HG03108 (cell line): Measurements from ENCODE around the gene LAD1.

ENCODE experiments used
- ATAC-seq: cut with Tn5 transposase; IDR thresholded peaks from one replicate; pipeline ENCODE4 v1.9.1; 2021; ENCODE audit warnings: moderate library complexity; ENCODE audit not compliant: unreplicated experiment

The LAD1 gene

GRCh38 chr1:201419256-201419655, 20.1 kb upstream of the LAD1 start:
- no peak for ATAC-seq

DNA sequence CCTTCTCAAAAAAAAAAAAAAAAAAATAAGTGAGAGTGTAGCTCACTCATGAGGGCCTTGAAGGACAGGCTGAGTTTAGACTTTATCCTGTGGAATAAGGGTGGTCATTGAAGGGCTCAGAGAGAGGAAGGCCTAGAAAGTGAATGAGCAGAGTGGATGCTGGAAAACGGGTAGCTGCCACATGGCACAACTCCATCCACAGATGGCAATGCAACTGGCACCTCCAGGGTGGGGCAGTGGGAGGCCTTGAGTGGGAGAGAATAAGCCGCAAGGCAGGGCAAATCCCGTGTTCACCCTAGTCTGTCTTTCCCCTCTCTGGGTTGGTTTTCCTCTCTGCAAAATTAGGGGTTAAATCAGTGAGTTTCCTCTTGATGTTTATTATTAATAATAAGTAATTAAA, 19.3 kb upstream of the LAD1 start:
- no peak for ATAC-seq

DNA sequence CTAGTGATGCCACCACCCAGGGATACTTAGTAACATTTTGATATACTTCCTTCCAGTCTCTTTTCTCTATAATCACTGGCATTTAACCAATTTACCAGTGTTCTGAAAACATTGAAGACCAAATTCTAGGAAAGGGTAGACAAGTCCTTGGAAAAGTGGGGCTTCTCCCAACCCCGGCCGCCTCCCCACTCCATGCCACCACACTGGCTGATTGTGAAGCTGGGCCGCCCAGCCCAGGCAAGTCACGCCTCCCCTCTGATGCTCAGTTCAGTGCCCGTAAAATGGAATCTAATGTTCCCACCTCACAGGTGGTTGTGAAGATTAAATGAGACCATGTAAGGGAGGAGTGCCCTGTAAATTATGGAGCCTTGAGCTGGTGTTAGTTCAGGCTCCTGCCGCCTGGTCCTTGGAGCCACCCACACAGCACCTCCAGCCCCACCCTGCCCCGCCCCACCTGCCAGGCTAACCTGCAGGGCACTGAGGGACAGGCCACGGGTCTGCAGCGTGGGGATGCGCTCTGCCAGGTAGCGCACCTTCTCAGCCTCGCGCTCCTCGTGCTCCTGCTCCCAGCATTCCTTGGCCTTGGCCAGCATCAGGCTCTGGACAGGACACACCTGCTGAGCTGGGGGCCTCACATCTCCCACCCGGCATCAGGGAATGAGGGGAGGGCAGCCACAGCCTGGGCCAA, 15.1 kb upstream of the LAD1 start:
- ATAC-seq = no peak

- ATAC-seq = no peak
Measured at GRCh38 chr1:201411292-201411691, 12.2 kb upstream of the LAD1 start.

DNA sequence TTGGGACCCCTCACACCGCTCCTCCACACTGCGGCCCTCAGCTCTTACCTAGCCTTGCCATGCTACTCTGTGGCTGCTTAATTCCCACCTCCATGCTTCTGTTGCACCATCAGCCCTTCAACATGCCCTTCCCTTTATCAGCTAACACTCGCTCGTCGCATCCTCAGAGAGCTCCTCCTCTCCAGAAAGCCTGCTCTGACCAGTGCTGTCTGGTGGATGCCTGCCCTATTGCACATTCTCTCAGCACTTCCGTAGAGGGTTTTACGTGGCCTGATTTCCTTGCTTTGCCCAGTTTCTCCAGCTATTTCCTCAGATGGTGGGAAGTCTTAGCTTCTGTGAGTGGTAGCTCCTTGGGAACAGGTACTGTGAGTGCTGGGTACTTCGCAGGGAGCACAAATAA, 10.3 kb upstream of the LAD1 start:
- no peak for ATAC-seq

DNA sequence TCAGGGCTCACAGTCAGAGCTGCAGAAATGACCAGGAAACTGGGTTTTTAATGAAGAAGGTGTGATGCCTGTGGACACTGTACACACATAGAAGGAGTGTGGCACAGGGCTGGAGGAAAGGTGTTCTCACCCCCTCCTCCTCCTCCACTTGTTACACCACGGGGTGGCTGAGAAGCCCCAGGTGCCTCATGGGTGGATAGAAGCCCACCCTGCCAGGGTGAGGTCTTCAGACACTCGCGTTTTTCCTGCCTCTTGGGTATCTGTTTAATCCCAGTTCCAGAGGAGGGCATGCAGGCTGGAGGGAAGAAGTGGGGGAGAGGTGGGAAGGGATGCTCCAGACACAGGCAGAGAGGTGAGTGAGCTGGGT, 9.7 kb upstream of the LAD1 start:
- ATAC-seq = no peak

GRCh38 chr1:201408176-201408833, 9.2 kb upstream of the LAD1 start:
- ATAC-seq = no peak

GRCh38 chr1:201406831-201407406, 7.8 kb upstream of the LAD1 start:
- no peak for ATAC-seq

DNA sequence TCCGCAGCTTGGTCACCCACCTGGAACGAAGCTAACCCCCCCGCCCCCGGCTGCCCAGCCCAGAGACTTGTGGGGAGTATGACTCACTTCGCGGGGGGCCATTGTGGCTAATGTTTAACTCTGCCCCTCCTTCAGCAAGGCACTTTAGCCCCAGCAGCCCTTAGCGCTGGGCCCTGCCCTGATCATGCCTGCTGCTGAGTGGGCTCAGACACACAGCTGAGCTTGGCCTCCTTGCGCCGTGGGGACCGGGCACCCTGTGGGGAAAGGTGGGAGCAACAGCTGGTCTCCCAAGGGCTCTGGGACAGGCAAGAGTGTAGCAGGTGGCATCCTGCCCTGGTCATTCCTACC, 6.3 kb upstream of the LAD1 start:
- ATAC-seq = no peak

- no peak for ATAC-seq
Measured at GRCh38 chr1:201404722-201405483, 5.8 kb upstream of the LAD1 start.

- no peak for ATAC-seq
Measured at GRCh38 chr1:201404055-201404454, 4.9 kb upstream of the LAD1 start.

DNA sequence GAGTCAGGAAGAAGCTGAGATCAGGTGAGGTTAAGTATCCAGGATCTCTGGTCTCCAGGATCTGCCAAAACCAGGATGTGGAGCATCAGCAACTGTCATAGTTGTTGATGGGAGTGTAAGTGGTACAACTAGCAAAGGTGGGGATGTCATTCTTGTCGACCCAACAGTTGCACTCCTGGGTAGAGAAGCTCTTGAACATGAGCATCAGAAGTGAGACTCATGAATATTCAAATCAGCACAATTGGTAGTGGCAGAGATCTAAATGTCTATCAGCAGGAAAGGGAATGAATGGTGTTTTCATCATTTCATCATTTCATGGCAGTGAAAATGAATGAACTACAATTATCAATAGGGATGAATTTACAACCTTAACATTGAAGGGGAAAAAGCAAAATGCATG, 4.2 kb upstream of the LAD1 start:
- ATAC-seq = no peak

DNA sequence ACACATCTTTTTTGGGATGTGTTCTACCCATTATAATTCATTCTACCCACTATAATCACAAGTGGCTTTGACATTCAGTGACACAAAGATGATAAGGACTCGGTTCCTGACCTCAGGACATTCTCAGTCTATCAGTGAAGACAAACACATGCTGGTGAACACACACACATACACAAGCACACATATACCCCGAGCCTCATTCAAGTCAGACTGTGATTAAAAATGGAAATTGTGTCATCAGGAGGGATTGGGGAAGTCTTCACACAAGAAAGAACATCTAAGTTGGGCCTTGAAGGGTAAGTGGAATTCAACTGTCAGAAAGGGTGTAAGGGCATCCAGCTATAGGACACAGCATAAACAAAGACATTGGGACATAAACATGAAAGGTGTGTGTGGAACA, 2.6 kb upstream of the LAD1 start:
- ATAC-seq = no peak

DNA sequence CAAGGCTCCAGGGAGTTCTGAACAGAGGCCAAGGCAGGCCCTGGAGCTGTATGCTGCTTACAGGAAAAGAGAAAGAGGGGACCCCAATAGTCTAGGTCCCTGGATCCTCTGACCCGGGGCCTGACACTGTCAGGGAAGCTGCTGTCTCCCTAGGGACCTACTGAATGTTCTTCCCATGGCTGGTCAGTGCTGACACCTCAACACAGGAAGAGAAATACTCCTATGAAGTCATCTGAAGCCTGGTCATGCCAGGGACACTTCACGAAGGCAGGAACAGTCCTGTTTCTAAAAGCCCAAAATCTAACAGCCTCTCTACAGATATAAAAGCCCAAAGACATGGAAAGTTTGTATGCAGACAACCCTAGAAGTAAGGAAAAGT, 1.7 kb upstream of the LAD1 start:
- no peak for ATAC-seq

GRCh38 chr1:201400212-201400851, 1.2 kb upstream of the LAD1 start:
- ATAC-seq = no peak

GRCh38 chr1:201399352-201400126, 415 bp upstream of the LAD1 start:
- ATAC-seq = no peak

DNA sequence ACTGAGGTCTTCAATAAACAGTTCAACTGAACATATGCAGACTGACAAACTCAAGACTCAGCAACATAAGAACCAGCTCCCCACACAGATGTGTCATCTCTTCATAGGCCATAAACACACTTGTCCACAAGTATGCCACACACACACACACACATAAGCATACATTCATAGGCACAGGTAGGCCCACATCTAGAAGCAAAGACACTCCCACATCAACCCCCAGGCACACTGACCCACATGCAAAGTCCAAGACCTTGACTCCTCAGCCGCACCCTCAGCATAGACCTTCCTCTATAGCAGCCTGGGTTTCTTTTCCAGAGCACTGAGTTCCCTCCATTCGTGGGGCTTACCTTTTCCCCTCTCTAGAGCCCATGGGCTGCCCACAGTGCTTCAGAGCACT, 1.4 kb downstream of the LAD1 start:
- no peak for ATAC-seq

DNA sequence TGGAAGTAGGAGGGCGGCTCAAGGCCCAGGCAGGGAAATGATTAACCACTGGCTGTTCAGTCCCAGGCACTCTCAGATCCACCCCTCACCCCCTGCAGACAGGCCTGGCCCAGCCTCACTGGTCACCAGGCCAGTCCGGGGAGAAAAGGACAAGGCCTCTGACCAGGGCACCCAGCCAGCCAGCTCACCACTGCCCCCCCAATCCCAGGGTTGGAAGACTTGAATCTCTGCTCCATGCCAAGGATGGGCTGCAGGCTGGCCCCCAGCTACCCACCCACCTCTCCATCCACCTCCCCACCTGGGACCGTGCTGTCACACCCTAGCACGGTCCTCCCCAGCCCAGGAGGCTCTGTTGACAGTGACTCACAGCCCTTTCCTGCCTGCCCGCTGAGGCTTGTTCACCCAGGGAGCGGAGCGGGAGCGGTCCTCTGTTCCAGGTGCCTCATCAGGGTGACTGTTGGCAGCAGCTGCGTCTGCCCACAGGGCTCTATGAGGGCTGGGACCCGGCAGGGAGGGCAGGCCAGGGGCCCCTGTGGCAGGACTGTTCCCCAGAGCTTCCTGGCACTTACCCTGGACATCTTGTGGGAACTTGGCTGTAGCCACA, 2.2 kb downstream of the LAD1 start:
- ATAC-seq = no peak

DNA sequence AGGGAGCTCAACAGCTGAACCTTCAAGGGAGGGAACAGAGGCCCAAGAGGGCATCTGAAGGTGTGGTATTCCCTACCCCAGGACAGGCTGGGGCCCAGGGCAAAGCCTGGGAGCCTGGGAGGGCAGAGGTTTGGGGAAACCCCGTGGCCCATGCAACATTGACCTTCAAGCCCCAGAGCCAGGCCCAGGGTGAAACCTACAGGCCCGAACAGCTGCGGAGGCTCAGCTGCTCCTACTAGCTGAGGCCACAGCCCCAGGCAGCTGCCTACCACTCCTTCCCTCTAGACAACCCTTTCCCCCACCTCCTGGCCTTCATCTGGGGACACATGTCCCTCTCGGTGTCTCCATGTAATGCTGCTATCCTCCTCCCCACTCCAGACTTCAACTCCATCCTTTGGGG, 3.2 kb downstream of the LAD1 start:
- no peak for ATAC-seq

DNA sequence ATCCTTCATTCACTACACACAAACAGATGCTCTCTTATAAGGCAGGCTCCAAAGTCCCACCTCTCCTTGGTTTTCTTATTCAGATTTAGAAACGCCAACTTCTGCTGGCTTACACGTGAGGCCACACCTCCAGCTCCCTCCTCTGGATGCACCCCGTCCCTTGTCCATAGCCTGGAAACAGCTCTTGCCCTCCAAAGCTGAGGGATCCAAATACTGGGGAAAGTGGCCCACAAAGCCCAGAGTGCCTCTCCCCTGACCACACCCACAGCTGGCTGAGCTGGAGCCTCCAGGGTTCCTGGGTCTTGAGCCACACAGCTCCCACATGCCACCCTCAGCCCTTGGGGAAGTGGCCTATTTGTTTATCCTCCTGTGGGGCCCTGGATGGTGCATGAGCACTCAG, 4.5 kb downstream of the LAD1 start:
- no peak for ATAC-seq
